LNCAP (cell line): ENCODE results near the gene AIFM2.

Source experiments
- CTCF ChIP-seq: fragments of 450-650 bp; IDR thresholded peaks from 2 replicates; pipeline ENCODE4 v1.5.1; 2017; ENCODE audit warnings: mild to moderate bottlenecking

AIFM2 gene

DNA sequence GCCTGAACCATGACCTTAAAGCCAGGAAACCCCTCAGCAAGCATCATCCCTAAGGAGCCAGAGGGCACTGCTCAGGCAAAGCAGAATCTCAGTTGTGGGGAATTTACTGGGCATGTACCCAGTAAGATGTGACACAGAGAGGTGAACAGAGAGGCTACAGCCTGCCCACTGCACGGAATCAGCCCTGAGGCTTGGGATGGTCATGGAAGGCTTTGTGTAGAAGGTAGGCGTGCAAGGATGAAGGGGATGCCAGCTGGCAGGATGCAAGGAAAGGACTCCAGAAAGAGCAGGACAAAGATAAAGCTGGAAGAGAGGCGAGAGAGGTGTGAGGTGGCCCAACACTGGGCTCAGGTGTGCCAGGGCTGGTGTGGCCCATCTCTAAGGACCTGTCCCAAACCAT lies 2.4 kb upstream of the AIFM2 start:
- TF ChIP-seq CTCF, result no peak

GRCh38 chr10:70131560-70131937 lies 1.1 kb downstream of the AIFM2 start:
- TF ChIP-seq CTCF, result no peak

- no peak for TF ChIP-seq CTCF
These were observed 1.6 kb downstream of the AIFM2 start for GRCh38 chr10:70130878-70131559.

- no peak for TF ChIP-seq CTCF
These were observed 5.8 kb downstream of the AIFM2 start for GRCh38 chr10:70126700-70127395.

DNA sequence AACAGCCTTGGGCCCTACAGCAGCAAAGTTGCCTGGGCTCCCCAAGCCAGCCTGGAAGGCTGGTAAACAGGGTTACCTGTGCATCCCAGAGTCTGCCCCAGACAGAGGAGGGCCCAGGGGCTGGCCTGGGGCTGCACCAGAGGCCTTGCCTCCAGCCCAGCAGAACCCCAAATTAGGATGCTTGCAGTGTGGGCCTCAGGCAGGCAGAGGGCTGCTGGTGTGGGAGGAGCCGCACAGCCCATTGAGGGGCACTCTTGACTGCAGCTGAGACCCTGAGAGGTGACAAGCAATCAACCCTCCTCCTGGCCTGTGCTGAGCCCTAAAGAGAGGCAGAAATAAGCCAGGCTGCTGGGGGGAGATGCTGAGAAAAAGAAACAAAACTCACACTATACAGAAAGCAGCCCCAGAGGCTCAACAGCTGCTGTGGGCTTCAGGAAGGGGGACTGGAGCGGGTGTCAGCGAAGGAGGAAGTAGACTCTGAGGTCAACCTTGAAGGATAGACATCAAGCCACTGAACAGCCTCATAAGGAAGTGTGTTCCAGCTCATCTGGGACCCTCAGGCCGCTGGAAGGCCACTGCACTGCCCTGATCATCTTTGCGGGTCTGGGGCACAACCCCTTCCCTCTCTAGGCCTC lies 6.6 kb downstream of the AIFM2 start:
- TF ChIP-seq CTCF, result no peak

- no peak for TF ChIP-seq CTCF
These were observed 7.7 kb downstream of the AIFM2 start for GRCh38 chr10:70124918-70125317.

- TF ChIP-seq CTCF, result no peak
These were observed 8.2 kb downstream of the AIFM2 start for GRCh38 chr10:70124415-70124814.
